ENCODE measurements around the gene ADAMTS2. TPM values are rescaled to one million over a fixed set of nuclear protein-coding genes. Genes with fewer than 3 reads are reported as not detected.

The ADAMTS2 gene
- total and polyA plus RNA-seq, 7 experiments from 2014 or later, result not detected

- Histone ChIP-seq H3K4me3 (ENCODE audit: low read length) (no peak overlapping the region), H3K4me1 (ENCODE audit: control insufficient read depth in 2 of 2, insufficient read depth in 2 of 2, low read length in 2 of 2) (no peaks in the 10 kb centered on the region), H3K36me3 (ENCODE audit: control insufficient read depth in 2 of 3, insufficient read depth in 3 of 3, low read length in 3 of 3) (no peaks in the 10 kb centered on the region), H3K27ac (ENCODE audit: low read depth, low read length) (no peak overlapping the region), H3K9me3 (ENCODE audit: control insufficient read depth in 2 of 3, low read length in 3 of 3) (peaks cover 0 to 10% (median 0%) of the 10 kb centered on the region in 3 experiments), H3K27me3 (ENCODE audit: control insufficient read depth in 2 of 2, insufficient read depth in 2 of 2, low read length in 2 of 2) (no peaks in the 10 kb centered on the region)
- DNase-seq, result peak in 1 of 9 donors; percentile 12
- no peak overlapping the region for H3K4me3 Mint-ChIP-seq
- H3K9me3 Mint-ChIP-seq, result peaks cover 0 to 33% (median 9%) of the 10 kb centered on the region in 11 donors
- intact Hi-C loops (cut with micrococcal nuclease), result no loop called here
- POLR2A ChIA-PET, result no interaction called here
- CTCF ChIA-PET, result no interaction called here
- H3K27me3 Mint-ChIP-seq, result peaks cover 0 to 60% (median 28%) of the 10 kb centered on the region in 5 donors
- no peaks in the 10 kb centered on the region for H3K4me1 Mint-ChIP-seq
- ATAC-seq, result no peak
- H3K36me3 Mint-ChIP-seq, result peaks cover 0 to 7% (median 4%) of the 10 kb centered on the region in 5 donors
- no peak overlapping the region for H3K27ac Mint-ChIP-seq
Observed at GRCh38 chr5:179239256-179240135, 105.8 kb downstream of the ADAMTS2 start.

GRCh38 chr5:179238628-179238970 lies 106.7 kb downstream of the ADAMTS2 start:
- intact Hi-C loops (cut with micrococcal nuclease), result no loop called here
- DNase-seq (no peak), ATAC-seq (no peak)
- H3K36me3 ChIP-seq (ENCODE audit: control insufficient read depth in 2 of 3, insufficient read depth in 3 of 3, low read length in 3 of 3), result no peaks in the 10 kb centered on the region
- H3K4me1 Mint-ChIP-seq, result no peaks in the 10 kb centered on the region
- ChIA-PET CTCF (no interaction called here), POLR2A (no interaction called here)
- no peaks in the 10 kb centered on the region for H3K27me3 ChIP-seq (ENCODE audit: control insufficient read depth in 2 of 2, insufficient read depth in 2 of 2, low read length in 2 of 2)
- no peak overlapping the region for H3K27ac ChIP-seq (ENCODE audit: low read depth, low read length)
- H3K9me3 Mint-ChIP-seq, result peaks cover 0 to 27% (median 7%) of the 10 kb centered on the region in 11 donors
- peaks cover 0 to 10% (median 0%) of the 10 kb centered on the region in 3 experiments for H3K9me3 ChIP-seq (ENCODE audit: control insufficient read depth in 2 of 3, low read length in 3 of 3)
- H3K4me3 Mint-ChIP-seq, result no peak overlapping the region
- H3K4me1 ChIP-seq (ENCODE audit: control insufficient read depth in 2 of 2, insufficient read depth in 2 of 2, low read length in 2 of 2), result no peaks in the 10 kb centered on the region
- H3K4me3 ChIP-seq (ENCODE audit: low read length), result no peak overlapping the region
- H3K36me3 Mint-ChIP-seq, result peaks cover 0 to 4% (median under 1%) of the 10 kb centered on the region in 5 donors
- H3K27ac Mint-ChIP-seq, result no peak overlapping the region
- peaks cover 0 to 56% (median 28%) of the 10 kb centered on the region in 5 donors for H3K27me3 Mint-ChIP-seq

GRCh38 chr5:179237770-179238627 lies 107.3 kb downstream of the ADAMTS2 start:
- no peak overlapping the region for H3K4me3 Mint-ChIP-seq
- Histone ChIP-seq H3K4me1 (ENCODE audit: control insufficient read depth in 2 of 2, insufficient read depth in 2 of 2, low read length in 2 of 2) (no peaks in the 10 kb centered on the region), H3K27me3 (ENCODE audit: control insufficient read depth in 2 of 2, insufficient read depth in 2 of 2, low read length in 2 of 2) (no peaks in the 10 kb centered on the region), H3K4me3 (ENCODE audit: low read length) (no peak overlapping the region), H3K9me3 (ENCODE audit: control insufficient read depth in 2 of 3, low read length in 3 of 3) (peaks cover 0 to 10% (median 0%) of the 10 kb centered on the region in 3 experiments), H3K27ac (ENCODE audit: low read depth, low read length) (no peak overlapping the region), H3K36me3 (ENCODE audit: control insufficient read depth in 2 of 3, insufficient read depth in 3 of 3, low read length in 3 of 3) (no peaks in the 10 kb centered on the region)
- H3K27me3 Mint-ChIP-seq, result peaks cover 0 to 50% (median 24%) of the 10 kb centered on the region in 5 donors
- peaks cover 0 to 4% (median 0%) of the 10 kb centered on the region in 5 donors for H3K36me3 Mint-ChIP-seq
- ChIA-PET CTCF (no interaction called here), POLR2A (no interaction called here)
- peaks cover 0 to 21% (median 7%) of the 10 kb centered on the region in 11 donors for H3K9me3 Mint-ChIP-seq
- H3K4me1 Mint-ChIP-seq, result no peaks in the 10 kb centered on the region
- ATAC-seq (no peak), DNase-seq (peak in 1 of 9 donors; percentile 16)
- H3K27ac Mint-ChIP-seq, result no peak overlapping the region
- intact Hi-C loops (cut with micrococcal nuclease), result no loop called here

- Mint-ChIP-seq H3K4me3 (no peak overlapping the region), H3K36me3 (peaks cover 0 to 1% (median 0%) of the 10 kb centered on the region in 5 donors), H3K27me3 (peaks cover 0 to 34% (median 19%) of the 10 kb centered on the region in 5 donors), H3K9me3 (peaks cover 0 to 18% (median 7%) of the 10 kb centered on the region in 11 donors), H3K27ac (no peak overlapping the region), H3K4me1 (no peaks in the 10 kb centered on the region)
- H3K4me1 ChIP-seq (ENCODE audit: control insufficient read depth in 2 of 2, insufficient read depth in 2 of 2, low read length in 2 of 2), result no peaks in the 10 kb centered on the region
- ChIA-PET POLR2A (no interaction called here), CTCF (no interaction called here)
- no peaks in the 10 kb centered on the region for H3K36me3 ChIP-seq (ENCODE audit: control insufficient read depth in 2 of 3, insufficient read depth in 3 of 3, low read length in 3 of 3)
- no peaks in the 10 kb centered on the region for H3K27me3 ChIP-seq (ENCODE audit: control insufficient read depth in 2 of 2, insufficient read depth in 2 of 2, low read length in 2 of 2)
- H3K4me3 ChIP-seq (ENCODE audit: low read length), result no peak overlapping the region
- intact Hi-C loops (cut with micrococcal nuclease), result no loop called here
- ATAC-seq (no peak), DNase-seq (no peak)
- H3K27ac ChIP-seq (ENCODE audit: low read depth, low read length), result no peak overlapping the region
- peaks cover 0 to 10% (median 0%) of the 10 kb centered on the region in 3 experiments for H3K9me3 ChIP-seq (ENCODE audit: control insufficient read depth in 2 of 3, low read length in 3 of 3)
Observed at GRCh38 chr5:179235416-179236400, 109.6 kb downstream of the ADAMTS2 start.

- DNase-seq (peak in 1 of 9 donors; percentile 11), ATAC-seq (no peak)
- intact Hi-C loops (cut with micrococcal nuclease), result no loop called here
- Histone ChIP-seq H3K36me3 (ENCODE audit: control insufficient read depth in 2 of 3, insufficient read depth in 3 of 3, low read length in 3 of 3) (no peaks in the 10 kb centered on the region), H3K4me3 (ENCODE audit: low read length) (no peak overlapping the region), H3K27ac (ENCODE audit: low read depth, low read length) (no peak overlapping the region), H3K9me3 (ENCODE audit: control insufficient read depth in 2 of 3, low read length in 3 of 3) (peaks cover 0 to 10% (median 0%) of the 10 kb centered on the region in 3 experiments), H3K27me3 (ENCODE audit: control insufficient read depth in 2 of 2, insufficient read depth in 2 of 2, low read length in 2 of 2) (no peaks in the 10 kb centered on the region), H3K4me1 (ENCODE audit: control insufficient read depth in 2 of 2, insufficient read depth in 2 of 2, low read length in 2 of 2) (no peaks in the 10 kb centered on the region)
- Mint-ChIP-seq H3K27ac (no peak overlapping the region), H3K27me3 (peaks cover 0 to 25% (median 15%) of the 10 kb centered on the region in 5 donors), H3K4me1 (no peaks in the 10 kb centered on the region), H3K36me3 (no peaks in the 10 kb centered on the region), H3K4me3 (no peak overlapping the region), H3K9me3 (peaks cover 0 to 18% (median 7%) of the 10 kb centered on the region in 11 donors)
- CTCF ChIA-PET, result no interaction called here
- POLR2A ChIA-PET, result no interaction called here
Observed at GRCh38 chr5:179234563-179235135, 110.6 kb downstream of the ADAMTS2 start.

Data from naive thymus-derived CD4-positive, alpha-beta T cell (primary cell).